ENCODE data around the gene C5orf34.
A peak's percentile ranks its signal among the peaks of the same experiment; 100 is the strongest.
"Not testable (repeated sequence)": the region's sequence is repeated elsewhere in the genome, so short reads cannot be mapped to it uniquely, and the experiment has no call there.

The C5orf34 gene

DNA sequence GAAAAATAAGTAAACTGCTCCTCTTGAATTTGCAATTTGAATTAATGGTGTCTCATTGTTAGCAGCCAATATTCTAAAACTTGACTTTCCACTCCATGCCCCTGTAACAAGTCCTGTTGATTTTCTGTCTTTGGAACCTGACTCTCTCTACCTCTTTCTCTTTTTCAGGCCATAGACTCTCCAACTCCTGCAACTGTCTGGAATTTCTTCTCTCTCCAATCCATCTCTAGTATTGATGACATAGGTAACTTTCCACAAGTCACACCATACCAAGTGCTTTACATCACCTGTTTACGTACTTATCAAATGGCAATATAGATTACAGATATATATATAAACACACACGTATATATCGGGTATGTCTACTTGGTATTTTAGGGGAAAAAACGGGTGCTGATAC, 923 bp downstream of the C5orf34 start:
- no peak for DNase-seq (ENCODE audit: low read depth)

DNA sequence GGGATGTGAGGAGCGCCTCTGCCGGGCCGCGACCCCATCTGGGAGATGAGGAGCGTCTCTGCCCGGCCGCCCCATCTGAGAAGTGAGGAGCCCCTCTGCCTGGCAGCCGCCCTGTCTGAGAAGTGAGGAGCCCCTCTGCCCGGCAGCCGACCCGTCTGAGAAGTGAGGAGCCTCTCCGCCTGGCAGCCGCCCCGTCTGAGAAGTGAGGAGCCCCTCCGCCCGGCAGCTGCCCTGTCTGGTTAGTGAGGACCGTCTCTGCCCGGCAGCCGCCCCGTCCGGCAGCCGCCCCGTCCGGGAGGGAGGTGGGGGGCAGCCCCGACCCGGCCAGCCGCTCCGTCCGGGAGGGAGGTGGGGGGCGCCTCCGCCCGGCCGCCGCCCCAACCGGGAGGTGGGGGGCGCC, 3.9 kb downstream of the C5orf34 start:
- not testable (repeated sequence) for DNase-seq (ENCODE audit: low read depth)

DNA sequence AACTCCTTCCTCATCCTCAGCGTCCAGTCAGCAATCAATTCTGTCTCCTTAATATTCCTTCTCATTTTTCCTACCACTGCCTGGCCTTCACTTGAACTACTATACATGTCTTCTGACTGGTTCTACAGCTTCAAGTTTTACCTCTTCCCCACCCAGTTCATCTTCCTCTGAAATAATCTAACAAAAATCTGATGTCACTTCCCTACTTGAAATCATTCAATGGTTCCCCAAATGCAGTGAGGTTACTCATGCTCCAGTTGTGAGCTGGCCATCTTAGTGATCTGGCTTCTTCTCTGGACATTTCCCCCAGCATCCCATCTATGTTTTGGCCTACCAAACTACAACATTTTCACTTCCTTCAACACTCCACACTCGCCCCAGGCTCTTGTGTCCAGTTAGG, 16.4 kb downstream of the C5orf34 start:
- no peak for DNase-seq (ENCODE audit: low read depth)

DNA sequence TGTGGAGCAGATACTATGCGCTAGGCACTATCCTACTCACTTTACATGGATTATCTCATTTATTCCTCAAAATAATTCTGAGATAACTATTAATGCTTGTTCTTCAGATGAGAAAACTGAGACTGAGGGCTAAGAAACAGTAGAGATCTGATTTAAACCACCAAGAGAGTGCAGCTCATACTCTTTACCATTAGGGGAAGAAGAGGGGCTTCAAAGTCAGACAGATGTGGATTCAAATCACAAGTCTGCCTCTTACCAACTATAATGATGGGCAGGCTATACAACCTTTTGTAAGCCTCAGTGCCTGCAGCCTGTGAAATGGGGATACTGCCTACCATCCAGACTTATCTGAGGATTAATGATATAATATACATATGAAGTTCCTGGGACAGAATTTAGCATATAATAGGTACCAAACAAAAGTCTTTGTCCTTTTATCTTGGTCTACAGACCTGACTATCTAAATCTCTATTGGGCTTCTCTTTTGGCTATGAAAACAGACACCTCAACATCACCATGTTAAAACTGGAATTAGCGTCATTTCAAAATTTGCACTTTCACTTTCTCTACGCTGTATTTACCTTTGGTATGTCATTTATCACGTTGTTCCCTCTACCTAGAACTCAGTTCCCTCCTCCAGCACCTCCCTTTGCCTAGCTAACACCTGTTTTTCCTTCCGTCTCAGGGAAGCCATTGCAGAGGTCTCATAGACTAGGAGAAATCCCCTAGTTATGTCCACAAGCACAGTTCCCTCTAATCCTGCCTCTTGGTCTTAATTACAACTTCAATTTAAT, 17.4 kb downstream of the C5orf34 start:
- no peak for DNase-seq (ENCODE audit: low read depth)

DNA sequence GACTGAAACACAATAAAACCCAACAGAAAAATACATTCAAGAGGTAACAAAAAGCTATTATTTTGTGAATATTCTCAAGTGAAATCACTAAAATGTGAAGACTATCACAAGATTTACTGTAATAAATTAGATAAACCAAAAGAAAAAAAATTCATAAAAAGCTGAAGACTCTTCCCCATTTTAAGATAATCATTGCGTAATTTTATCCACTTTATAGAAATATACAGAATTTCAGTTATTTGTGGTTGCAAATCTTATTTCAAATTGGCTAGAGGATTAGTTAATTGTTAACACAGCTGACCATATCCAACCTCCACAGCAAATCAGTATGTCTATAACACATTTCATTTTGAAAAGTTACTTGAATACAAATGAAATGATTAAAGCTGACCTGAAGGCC, 23.6 kb downstream of the C5orf34 start:
- DNase-seq (ENCODE audit: low read depth) = no peak

DNA sequence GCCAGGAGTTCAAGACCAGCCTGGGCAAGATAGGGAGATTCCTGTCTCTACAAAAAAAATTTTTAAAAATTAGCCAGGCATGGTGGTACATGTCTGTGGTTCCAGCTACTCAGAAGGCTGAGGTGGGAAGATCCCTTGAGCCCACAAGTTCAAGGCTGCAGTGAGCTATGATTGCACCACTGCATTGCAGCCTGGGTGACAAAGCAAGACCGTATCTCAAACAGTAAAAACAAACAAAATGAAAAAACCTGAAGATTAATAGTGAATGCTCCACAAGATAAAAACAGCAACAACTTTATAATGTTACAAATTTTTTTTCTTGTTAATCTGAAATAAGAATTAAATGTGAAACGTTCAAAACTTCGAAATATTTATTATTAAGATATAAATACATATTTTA, 28.6 kb downstream of the C5orf34 start:
- DNase-seq (ENCODE audit: low read depth) = no peak

DNA sequence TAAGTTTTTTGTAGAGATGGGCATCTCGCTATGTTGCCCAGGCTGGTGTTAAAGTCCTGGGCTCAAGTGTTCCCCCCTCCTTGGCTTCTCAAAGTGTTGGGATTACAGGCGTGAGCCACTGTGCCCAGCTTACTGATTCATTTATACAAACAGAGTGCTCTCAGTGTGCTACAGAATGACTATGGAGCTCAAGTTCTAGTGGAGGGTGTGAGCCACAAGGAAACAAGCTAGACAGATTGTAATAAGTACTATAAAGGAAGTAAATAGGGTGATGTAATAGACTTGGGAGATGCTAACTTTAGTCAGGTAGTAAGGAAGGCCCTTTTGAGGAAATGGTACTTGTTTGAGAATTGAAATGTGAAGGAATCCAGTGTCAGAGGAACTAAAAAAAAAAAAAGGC, 29.5 kb downstream of the C5orf34 start:
- no peak for DNase-seq (ENCODE audit: low read depth)

DNA sequence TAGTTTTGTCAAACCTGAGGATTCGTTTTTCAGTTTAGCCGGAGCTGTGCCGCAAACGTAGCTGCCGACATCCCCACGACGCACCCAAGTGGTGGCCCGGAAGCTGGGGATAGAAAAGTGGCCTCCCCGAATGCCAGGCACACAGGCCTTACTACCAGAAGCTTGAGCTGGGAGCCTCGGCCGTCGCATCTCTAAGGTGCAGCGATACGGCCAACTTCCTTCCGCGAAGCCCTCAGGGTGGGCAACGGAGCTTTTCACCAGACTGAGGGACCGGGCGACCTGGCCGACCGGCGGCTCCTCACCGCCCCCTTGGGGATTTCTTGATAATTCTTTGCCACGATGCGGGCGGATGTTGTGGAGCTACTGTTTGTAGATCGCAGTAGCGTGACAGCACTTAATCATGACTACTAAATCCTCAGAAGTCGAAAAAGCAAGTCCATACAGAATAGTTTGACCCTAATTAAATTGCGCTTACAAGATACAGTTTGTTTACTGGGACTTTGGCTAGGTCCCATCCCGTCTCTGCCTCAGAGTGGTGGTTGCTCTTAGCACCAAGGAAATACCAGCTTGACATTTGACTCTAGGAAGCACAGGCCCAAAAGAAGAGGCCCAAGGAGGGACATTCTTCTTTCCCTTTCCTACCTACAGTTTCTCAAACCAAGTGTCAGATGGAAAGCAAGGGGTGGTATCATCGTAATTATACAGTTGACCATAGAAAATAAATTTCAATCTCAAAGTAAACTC, 30.7 kb downstream of the C5orf34 start:
- peak; percentile 80 for DNase-seq (ENCODE audit: low read depth)

DNA sequence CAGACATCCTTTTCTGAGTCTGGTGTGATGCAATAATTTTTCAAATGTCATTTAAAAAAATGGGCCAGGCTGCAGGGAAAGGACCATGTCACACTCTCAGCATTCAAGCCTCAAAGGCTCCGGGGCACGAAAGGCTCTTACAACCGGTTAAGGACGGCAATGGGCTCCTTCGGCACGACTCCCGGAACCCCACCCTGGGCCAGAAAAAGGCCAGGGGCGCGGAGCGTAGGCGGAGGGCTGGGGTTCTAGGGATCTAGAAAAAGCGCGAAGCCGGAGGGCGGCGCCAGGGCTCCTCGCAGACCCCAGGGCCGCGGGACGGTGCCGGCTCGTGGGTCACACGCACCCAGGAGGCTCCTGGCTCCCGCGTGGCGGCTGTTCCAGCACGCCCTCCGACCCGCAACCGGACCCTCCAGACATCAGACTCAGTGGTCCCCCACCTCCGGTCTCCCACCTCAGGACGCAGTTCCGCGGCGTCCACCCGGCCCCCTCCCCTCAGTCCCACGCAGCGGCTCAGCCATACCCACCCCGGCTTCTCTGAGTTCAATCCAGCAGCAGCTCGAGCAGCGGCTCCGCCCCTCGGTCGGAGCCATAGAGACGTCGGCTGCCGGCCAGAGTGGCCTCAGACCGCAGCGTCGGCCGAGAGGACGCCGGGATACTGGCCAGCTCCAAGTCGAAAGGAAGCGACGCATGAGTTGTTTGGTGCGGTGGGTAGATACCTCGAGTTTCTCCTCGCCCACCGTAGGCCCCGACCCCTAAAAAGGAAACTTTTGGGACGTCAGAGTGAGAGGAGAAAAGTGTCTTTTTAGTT, 31.4 kb downstream of the C5orf34 start, which contains the start of gene TMEM267:
Gene TMEM267, minus strand, starts transcription at position 568 of the 808 bp plus-strand sequence. CDS start 29,896 bp downstream, outside the sequence.
- DNase-seq (ENCODE audit: low read depth) = peak; percentile 83

DNA sequence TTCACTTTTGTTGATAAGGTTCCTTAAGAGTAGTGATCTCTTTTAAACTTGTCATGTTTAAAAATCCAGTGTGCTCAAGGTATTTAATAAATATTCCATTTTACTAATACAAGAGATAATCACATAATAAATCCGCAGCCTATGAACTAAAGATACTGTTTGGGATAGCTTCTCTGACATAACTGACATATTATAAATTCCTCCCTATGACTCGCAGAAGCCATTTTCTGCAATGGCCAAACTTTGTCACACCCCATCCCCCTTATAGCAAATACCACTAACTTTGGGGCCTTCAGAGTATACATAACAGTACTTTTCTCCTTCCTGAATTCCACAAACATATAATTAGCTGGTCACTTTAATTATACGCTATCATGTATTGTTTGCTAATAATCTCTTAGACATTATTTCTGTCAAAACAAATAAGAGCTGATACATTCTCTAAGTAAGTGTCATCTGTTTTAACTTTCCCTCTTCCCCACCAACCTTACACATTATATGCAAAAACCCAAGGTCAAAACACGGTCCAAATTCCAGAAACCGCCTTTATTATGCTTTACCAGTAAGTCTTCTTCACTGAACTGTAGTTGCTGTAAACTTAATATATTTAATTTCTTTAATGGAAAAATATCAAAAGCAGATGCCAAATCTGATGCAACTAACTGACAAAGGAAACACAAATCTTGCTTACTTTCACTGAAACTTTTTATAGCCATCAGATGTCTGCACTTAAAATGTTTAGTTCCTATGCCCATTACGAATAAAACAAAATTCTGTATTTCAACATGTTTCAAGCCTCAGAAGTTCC, 32.3 kb downstream of the C5orf34 start:
- no peak for DNase-seq (ENCODE audit: low read depth)

DNA sequence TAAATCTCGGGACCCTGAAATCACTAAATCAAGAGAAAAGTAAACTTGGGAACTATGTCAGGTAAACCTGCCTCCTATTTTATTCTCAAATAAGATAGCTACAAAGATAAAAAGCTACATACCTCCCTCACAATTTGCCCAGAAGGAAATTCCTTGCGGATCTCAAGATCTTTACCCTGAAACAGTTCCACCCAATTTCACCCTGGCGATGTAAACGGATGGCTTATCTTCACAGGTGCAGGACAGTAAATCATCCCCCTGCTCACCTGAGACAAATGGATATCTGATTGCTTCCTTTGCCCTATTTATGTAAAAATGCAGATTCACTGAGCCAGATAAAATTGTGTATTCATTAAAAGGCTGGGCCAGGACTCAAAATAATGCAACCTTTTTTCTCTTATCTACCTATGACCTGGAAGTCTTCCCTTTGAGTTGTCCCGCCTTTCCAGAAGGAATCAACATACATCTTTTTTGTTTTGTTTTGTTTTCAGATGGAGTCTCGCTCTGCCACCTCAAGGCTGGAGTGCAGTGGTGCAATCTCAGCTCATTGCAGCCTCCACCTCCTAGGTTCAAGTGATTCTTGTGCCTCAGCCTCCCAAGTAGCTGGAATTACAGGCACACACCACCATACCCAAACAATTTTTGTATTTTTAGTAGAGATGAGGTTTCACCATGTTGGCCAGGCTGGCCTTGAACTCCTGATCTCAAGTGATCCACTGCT, 45.1 kb downstream of the C5orf34 start:
- no peak for DNase-seq (ENCODE audit: low read depth)

DNA sequence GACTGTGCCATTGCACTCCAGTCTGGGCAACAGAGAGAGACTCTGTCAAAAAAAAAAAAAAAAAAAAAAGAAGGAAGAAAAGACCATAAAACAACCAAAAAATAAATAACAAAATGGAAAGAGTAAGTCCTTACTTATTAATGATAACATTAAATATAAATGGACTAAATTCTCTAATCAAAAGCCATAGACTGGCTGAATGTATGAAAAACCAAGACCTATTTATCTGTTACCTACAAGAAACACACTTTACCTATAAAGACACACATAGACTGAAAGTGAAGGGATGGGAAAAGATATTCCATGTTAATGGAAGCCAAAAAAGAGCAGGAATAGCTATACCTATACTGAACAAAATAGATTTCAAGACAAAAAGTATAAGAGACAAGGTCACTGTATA, 47.8 kb downstream of the C5orf34 start:
- DNase-seq (ENCODE audit: low read depth) = no peak

DNA sequence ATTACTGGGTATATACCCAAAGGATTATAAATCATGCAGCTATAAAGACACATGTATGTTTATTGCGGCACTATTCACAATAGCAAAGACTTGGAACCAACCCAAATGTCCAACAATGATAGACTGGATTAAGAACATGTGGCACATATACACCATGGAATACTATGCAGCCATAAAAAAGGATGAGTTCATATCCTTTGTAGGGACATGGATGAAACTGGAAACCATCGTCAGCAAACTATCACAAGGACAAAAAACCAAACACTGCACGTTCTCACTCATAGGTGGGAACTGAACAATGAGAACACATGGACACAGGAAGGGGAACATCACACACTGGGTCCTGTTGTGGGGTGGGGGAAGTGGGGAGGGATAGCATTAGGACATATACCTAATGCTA, 49.5 kb downstream of the C5orf34 start:
- DNase-seq (ENCODE audit: low read depth) = not testable (repeated sequence)

DNA sequence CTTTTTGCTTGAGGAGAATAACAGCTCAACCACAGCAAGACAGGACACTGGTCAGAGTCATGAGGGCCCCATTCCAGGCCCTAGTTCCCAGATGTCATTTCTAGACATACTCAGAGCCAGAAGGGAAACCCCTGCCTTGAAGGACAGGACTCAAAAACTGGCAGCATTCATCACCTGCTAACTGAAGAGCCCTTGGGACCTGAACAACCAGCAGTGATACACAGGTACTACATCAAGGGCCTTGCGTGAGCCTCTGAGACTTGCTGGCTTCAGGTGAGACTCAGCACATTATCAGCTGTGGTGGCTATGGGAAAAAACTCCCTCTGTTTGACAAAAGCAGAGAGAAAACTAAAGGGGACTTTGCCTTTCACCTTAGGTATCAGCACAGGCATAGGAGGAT, 53.9 kb downstream of the C5orf34 start:
- DNase-seq (ENCODE audit: low read depth) = no peak

DNA sequence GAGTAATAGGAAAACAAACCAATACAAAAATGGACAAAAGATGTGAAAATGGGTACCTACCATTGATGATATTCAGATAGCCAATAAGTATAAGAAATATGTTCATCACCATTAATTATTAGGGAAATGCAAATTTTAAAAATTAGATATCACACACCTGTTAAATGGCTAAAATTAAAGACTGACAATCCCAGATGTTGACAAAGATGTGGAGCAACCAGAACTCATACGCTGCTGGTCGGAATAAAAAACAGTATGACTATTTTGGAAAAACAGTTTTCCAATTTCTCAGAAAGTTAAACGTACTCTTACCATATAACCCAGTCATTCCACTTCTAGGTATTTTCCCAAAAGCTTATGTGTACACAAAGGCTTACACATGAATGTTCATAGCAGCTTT, 58.4 kb downstream of the C5orf34 start:
- DNase-seq (ENCODE audit: low read depth) = no peak

DNA sequence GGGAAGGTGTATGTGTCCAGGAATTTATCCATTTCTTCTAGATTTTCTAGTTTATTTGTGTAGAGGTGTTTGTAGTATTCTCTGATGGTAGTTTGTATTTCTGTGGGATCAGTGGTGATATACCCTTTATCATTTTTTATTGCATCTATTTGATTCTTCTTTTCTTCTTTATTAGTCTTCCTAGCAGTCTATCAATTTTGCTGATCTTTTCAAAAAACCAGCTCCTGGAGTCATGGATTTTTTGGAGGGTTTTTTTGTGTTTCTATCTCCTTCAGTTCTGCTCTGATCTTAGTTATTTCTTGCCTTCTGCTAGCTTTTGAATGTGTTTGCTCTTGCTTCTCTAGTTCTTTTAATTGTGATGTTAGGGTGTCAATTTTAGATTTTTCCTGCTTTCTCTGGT, 73.4 kb downstream of the C5orf34 start:
- DNase-seq (ENCODE audit: low read depth) = not testable (repeated sequence)

DNA sequence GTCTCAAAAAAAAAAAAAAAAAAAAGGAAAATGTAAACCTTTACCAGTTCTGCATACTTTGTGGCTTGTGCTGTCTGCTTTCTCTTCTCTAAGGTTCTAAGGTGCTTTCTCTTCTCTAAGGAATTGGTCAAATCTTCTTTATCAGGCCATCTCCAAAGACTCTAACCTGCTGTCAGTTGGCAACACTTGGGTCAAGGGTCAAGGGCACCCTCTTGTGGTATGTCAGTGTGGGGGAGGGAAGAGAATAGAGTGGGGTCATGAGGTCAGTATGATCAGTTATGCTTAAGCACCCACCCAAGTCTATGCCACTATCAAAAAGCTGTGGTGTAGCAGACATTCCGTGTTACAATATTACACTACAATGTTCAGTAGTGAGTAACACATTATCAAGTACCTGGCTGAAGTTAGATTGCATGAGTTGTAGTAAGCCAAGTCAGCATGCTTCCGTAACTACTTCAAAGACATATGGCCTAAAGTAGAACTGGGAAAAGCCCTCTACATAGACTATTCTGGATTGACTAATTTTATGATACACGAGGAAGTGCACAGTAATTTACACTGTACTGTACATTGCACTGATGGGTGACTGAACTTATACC, 77.8 kb downstream of the C5orf34 start:
- DNase-seq (ENCODE audit: low read depth) = no peak

All from activated T-cell treated with anti-CD3 and anti-CD28 coated beads for 48 hours (primary cell).